Measurements from ENCODE around the gene UBA52.

- TF ChIP-seq, protein P1, sequence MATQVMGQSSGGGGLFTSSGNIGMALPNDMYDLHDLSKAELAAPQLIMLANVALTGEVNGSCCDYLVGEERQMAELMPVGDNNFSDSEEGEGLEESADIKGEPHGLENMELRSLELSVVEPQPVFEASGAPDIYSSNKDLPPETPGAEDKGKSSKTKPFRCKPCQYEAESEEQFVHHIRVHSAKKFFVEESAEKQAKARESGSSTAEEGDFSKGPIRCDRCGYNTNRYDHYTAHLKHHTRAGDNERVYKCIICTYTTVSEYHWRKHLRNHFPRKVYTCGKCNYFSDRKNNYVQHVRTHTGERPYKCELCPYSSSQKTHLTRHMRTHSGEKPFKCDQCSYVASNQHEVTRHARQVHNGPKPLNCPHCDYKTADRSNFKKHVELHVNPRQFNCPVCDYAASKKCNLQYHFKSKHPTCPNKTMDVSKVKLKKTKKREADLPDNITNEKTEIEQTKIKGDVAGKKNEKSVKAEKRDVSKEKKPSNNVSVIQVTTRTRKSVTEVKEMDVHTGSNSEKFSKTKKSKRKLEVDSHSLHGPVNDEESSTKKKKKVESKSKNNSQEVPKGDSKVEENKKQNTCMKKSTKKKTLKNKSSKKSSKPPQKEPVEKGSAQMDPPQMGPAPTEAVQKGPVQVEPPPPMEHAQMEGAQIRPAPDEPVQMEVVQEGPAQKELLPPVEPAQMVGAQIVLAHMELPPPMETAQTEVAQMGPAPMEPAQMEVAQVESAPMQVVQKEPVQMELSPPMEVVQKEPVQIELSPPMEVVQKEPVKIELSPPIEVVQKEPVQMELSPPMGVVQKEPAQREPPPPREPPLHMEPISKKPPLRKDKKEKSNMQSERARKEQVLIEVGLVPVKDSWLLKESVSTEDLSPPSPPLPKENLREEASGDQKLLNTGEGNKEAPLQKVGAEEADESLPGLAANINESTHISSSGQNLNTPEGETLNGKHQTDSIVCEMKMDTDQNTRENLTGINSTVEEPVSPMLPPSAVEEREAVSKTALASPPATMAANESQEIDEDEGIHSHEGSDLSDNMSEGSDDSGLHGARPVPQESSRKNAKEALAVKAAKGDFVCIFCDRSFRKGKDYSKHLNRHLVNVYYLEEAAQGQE (IDR thresholded peaks at IDR 0.05; ENCODE audit: unreplicated experiment): no peak
- no peak for TF ChIP-seq EZH2 (IDR thresholded peaks at IDR 0.05; ENCODE audit: low read depth, unreplicated experiment)
- TF ChIP-seq CTCF (conservative IDR thresholded peaks at IDR 0.05; ENCODE audit: low read depth in 2 of 2): peak in 1 of 2 experiments; percentile 28; a peak in 2 of 4 replicates
- no peak for TF ChIP-seq EZH2phosphoT487 (IDR thresholded peaks at IDR 0.05; ENCODE audit: unreplicated experiment)
- TF ChIP-seq POLR2AphosphoS5 (IDR thresholded peaks at IDR 0.05; ENCODE audit: low read depth): peak; percentile 45; the same call in 1 of the 2 replicates
- TF ChIP-seq CREB1 (CRISPR knock-in tag; IDR thresholded peaks at IDR 0.05; ENCODE audit: low read depth): 0 out of 2 replicates have a peak, but pooled peaks have one; percentile 3
- TF ChIP-seq NANOG (IDR thresholded peaks at IDR 0.05; ENCODE audit: borderline replicate concordance): no peak
- no peak for TF ChIP-seq ZNF331 (CRISPR knock-in tag; IDR thresholded peaks at IDR 0.05; ENCODE audit: low read depth)
- TF ChIP-seq ZNF114 (CRISPR knock-in tag; IDR thresholded peaks at IDR 0.05): no peak
Observed at GRCh38 chr19:18543814-18544475, 27.7 kb upstream of the UBA52 start.
